Hematopoietic multipotent progenitor cell (in vitro differentiated cells): Measurements from ENCODE around the gene TOGARAM1. TPM values are rescaled to one million over a fixed set of nuclear protein-coding genes. Genes with fewer than 3 reads are reported as not detected.
A peak's percentile ranks its signal among the peaks of the same experiment; 100 is the strongest.
"Not testable (repeated sequence)": the region's sequence is repeated elsewhere in the genome, so short reads cannot be mapped to it uniquely, and the experiment has no call there.

Experiments used
- DNase-seq, 3 donors: peaks; one replicate each; pipeline ENCODE4 v3.0.0-alpha.2; 2011 to 2015; ENCODE audit warnings: low read depth in 2 of 3, low spot score in 2 of 3
- total RNA-seq: library from RNA; depleted of rRNA; stranded (reverse); fragments of >200 nt; gene quantifications from one replicate; pipeline ENCODE4 v1.2.3, GENCODE V29; 2012

Gene TOGARAM1
- total RNA-seq, 1 donor = 11.6 TPM

- peak in 1 of 3 donors; percentile 0 for DNase-seq
Observed at GRCh38 chr14:45038865-45039264, 76.9 kb downstream of the TOGARAM1 start.

GRCh38 chr14:45039390-45039789 lies 77.4 kb downstream of the TOGARAM1 start:
- no peak for DNase-seq

DNA sequence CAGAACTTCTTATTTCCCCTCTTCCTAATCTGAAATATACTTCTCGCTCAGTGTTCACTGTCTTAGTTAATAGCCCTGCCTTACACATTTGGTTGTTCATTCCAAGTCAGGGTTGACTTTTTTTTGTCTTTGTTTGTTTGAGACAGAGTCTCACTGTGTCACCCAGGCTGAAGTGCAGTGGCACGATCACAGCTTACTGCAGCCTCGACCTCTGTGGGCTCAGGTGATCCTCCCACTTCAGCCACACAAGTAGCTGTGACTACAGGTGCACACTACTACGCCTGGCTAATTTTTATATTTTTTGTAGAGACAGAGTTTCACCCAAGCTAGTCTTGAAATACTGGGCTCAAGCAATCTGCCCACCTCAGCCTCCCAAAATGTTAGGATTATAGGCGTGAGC lies 79.7 kb downstream of the TOGARAM1 start:
- no peak for DNase-seq

DNA sequence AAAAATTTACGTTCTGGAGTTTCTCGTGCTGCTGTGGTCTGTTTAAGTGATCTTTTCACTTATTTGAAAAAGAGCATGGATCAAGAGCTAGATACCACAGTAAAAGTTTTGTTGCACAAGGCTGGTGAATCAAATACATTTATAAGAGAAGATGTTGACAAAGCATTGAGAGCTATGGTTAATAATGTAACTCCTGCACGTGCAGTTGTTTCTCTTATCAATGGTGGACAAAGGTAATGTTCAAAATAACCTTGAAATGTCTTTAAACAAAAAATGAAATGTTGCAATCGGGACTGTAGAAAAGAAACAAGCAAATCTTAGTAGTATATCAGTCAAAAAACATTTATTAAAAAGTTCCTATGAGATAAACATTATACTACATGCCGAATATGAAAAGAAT lies 82.6 kb downstream of the TOGARAM1 start:
- no peak for DNase-seq

DNA sequence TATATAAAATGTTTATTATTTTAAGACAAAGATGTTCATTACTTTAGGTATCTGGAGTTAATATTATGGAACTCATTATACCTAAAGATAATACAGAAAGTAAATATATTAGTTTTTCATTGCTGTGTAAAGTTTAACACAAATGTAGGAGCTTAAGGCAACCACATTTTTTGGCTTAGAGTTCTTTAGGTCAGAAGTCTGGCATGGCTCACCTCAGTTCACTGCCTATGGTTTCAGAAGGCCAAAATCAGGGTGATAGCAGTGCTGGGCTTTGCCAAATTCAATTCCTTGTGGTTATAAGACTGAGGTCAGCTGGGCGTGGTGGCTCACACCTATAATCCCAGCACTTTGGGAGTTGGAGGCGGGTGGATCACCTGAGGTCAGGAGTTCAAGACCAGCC lies 86.4 kb downstream of the TOGARAM1 start:
- no peak for DNase-seq

GRCh38 chr14:45051180-45051579 lies 89.2 kb downstream of the TOGARAM1 start:
- DNase-seq = no peak

DNA sequence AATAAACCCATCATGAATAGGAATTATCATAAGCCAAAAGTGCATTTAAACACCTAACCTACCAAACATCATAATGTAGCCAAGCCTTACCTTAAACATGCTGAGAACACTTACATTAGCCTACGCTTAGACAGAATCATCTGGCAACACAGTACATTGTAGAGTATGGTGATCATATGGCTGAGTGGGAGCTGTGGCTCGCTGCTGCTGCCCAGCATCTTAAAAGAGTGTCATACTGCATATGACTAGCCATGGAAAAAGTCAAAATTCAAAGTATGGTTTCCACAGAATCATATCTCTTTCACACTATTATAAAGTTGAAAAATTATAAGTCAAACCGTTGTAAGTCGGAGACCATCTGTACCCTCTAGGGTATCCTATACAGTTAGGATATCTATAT lies 89.9 kb downstream of the TOGARAM1 start:
- DNase-seq = no peak

DNA sequence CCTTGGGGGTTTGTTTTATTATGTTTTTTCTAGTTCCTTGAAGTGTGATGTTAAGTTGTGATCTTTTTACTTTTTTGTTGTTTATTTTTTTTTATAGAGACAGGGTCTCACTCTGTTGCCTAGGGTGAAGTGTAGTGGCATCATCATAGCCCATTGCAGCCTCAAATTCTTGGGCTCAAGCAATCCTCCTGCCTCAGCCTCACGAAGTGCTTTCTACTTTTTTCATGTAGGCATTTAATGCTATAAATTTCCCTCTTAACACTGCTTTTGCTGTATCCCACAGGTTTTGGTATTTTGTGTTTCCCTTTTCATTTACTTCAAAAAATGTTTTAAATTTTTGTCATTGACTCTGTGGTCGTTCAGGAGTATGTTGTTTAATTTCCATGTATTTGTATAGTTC lies 95.4 kb downstream of the TOGARAM1 start:
- DNase-seq = no peak

DNA sequence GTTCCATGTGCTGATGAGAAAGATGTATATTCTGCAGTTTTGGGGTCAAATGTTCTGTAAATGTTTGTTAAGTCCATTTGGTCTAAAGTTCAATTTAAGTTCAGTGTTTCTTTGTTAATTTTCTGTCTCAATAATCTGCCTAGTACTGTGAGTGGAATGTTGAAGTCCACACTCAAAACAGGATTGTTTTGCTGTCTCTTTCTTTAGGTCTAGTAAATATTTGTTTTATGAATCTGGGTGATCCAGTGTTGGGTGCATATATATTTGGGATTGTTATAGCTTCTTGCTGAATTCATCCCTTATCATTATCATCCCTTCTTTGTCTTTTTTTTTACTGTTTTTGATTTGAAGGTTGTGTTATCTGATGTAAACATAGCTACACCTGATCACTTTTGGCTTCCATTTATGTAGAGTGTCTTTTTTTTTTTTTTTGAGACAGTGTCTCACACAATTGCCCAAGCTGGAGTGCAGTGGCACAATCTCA lies 95.9 kb downstream of the TOGARAM1 start:
- no peak for DNase-seq

DNA sequence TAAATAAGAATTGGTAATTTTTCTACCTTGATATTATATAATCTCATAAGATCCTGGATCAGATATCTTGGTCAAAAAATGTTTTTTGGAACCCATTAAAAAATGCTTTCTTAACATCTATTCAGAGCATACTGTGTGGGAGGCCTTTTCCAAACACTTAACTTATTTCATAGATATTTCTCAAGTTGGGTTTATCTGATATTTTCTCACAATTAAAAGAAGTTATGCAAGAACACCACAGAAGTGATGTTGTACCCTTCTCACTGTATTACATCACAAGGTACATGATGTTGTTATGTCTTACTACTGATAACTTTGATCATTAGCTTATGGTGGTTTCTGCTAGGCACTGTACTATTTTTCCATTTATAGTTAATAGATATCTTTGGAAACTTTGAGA lies 98.6 kb downstream of the TOGARAM1 start:
- DNase-seq = no peak

DNA sequence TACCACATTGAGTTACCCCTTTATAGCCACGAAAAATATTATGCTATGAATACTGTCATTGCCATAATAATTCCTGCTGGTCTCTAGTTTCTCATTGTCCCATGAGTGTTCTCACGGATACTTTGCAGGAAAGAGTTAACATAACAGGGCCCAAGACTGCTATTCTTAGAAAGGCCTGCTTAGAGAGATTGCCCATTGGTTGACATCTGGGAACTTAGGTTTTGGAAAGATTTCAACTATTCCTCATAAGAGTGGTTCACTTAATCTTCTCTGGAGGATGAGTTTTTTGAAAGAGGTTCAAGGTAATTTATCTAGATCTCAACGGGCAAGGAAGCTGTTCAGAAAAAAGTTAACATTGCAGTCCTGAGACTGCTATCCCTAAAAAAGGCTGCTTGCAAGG lies 103.5 kb downstream of the TOGARAM1 start:
- no peak for DNase-seq

DNA sequence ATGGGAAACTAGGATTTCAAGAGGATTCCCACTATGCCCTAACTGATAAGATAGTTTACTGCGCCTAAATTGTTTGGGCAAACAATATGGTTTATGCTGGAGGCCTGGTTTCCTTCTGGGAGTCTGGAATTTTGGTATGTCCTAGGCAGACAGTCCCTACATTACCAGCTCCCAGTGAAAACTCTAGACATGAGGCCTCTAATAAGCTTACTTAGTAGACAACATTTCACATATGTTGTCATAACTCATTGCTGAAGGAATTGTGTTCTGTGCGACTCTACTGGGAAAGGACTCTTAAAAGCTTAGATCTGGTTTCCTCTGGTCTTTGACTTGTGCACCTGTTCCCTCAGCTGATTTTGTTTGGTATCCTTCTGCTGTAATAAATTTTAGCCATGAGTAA lies 104.0 kb downstream of the TOGARAM1 start:
- no peak for DNase-seq

DNA sequence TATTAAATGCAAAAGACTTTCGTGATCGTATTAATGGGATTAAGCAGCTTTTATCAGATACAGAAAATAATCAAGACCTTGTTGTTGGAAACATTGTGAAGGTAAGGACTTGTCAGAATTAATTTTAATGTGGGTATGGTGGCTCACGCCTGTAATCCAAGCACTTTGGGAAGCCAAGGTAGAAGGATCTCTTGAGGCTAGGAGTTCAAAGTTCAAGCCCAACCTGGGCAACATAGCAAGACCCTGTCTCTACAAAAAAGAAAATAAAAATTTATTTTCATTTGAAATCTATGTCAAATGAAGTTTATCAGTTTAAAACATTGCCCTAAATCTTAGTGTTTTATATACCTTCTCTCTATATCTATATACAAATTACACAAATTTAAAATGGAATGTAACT lies 104.7 kb downstream of the TOGARAM1 start:
- DNase-seq = no peak

GRCh38 chr14:45068396-45068795 lies 106.4 kb downstream of the TOGARAM1 start:
- DNase-seq = no peak

- DNase-seq = no peak
Observed at GRCh38 chr14:45070215-45070614, 108.2 kb downstream of the TOGARAM1 start.

GRCh38 chr14:45072126-45072525 lies 110.1 kb downstream of the TOGARAM1 start:
- no peak for DNase-seq

- no peak for DNase-seq
Observed at GRCh38 chr14:45073231-45073879, 111.4 kb downstream of the TOGARAM1 start.

- DNase-seq = no peak
Observed at GRCh38 chr14:45078323-45078722, 116.3 kb downstream of the TOGARAM1 start.

DNA sequence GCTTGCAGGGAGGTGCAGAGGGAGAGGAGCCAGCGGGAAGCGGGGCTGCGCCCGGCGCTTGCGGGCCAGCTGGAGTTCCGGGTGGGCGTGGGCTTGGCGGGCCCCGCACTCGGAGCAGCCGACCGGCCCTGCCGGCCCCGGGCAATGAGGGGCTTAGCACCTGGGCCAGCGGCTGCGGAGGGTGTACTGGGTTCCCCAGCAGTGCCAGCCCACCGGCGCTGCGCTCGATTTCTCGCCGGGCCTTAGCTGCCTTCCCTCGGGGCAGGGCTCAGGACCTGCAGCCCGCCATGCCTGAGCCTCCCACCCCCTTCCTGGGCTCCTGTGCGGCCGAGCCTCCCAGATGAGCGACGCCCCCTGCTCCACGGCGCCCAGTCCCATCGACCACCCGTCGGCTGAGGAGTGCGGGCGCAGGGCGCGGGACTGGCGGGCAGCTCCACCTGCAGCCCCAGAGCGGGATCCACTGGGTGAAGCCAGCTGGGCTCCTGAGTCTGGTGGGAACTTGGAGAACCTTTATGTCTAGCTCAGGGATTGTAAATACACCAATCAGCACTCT lies 118.5 kb downstream of the TOGARAM1 start:
- DNase-seq = not testable (repeated sequence)

GRCh38 chr14:45081096-45081495 lies 119.1 kb downstream of the TOGARAM1 start:
- not testable (repeated sequence) for DNase-seq

- DNase-seq = no peak
Observed at GRCh38 chr14:45082420-45082819, 120.4 kb downstream of the TOGARAM1 start.

GRCh38 chr14:45083617-45083975 lies 121.6 kb downstream of the TOGARAM1 start:
- peak in 1 of 3 donors; percentile 14 for DNase-seq
